Measurements from ENCODE around the gene TSPEAR.

The TSPEAR gene

DNA sequence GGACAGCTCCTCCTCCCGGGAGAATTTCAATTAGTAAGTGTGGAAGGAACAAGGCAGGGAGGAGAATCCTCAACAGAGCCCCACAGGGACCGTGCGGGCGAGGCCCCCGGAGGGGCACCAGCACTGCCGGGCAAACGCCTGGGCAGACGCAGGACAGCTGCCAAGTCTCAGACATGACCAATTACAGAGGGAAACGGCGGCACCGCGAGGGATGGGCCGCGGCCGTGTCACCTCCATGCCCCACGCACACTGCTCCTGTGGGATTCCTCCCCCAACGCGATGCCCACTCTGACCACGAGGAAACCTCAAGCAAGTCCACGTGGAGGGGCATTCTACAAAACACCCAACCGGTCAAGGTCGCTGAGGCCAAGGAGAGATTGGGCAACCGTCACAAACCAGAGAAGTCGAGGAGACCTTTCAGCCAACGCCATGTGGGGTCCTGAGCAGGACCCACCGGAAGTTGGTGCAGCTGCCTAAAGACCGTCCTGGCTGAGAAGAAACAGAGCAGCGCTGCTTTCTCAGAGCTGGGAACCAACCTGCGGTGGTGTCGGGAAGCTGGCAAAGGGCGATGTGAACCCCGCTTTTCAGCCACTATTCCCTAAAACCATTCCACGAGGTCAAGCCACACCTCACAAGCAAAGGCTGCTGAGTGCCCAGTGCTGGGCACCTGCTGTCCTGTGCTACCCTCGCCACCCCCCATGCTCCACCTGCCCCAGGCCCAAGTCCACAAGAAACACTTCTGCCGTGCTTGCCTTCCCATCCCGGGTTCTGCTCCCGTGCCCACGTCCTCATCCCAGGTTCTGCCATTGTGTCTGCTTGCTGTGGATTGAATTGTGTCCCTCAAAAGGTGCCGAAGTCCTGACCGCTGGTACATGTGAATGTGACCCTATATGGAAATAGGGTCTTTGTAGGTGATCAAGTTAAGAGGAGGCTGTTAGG lies 139.3 kb downstream of the TSPEAR start:
- CTCF ChIA-PET: no interaction called here

GRCh38 chr21:44571296-44571695 lies 140.1 kb downstream of the TSPEAR start:
- ChIA-PET CTCF (no interaction called here), POLR2A (ENCODE audit: low non-redundant PET) (no interaction called here)
- no peak overlapping the region for H3K27ac ChIP-seq

More for the DNA sequence above, 139.3 kb downstream of the TSPEAR start:
- TF ChIP-seq CTCF (conservative IDR thresholded peaks at IDR 0.05; ENCODE audit: low read depth): no peak
- POLR2A ChIA-PET (ENCODE audit: low non-redundant PET): interaction anchor here (0.6 kb wide), 1 partner anchor 32 kb away, joined by 3 read pairs; no protein-coding TSS in a partner anchor
- H3K27ac ChIP-seq: no peak overlapping the region
- DNase-seq (ENCODE audit: low spot score): no peak

DNA sequence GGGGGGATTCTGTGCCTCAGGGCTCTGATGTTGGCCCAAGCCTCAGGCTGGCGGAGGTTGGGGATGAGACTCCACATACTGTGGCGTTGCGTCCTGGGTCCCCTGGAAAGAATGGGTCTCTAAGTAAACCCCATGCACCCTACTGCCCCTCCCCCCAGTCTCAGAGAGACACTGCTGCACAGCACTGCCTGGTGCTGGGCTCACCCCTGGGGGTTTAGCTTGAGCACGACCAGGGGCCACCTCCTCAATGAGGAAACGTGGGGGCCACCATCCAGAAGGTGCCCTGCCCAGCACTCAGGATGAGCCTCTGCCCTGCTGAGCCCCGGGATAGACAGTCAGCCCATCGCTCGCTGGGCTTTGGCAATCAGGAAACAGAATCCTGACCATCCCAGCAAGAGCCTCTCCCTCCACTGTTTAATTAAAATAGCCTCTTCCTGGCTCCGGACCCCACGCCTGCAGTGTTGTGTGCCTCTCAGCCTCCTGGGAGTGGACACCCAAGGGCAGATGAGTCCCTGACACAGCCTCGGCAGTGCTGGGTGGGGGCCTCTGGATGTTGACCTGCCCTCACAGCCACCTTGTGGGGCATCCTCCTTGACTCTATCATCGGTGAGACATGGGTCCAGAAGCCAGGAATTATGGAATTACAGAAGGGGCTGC lies 141.4 kb downstream of the TSPEAR start:
- no peak overlapping the region for H3K27ac ChIP-seq
- no peak for TF ChIP-seq CTCF (conservative IDR thresholded peaks at IDR 0.05; ENCODE audit: low read depth)
- no peak for DNase-seq (ENCODE audit: low spot score)
- POLR2A ChIA-PET (ENCODE audit: low non-redundant PET): no interaction called here
- CTCF ChIA-PET: interaction anchor here (0.6 kb wide), 1 partner anchor 380 kb away, joined by 3 read pairs; no protein-coding TSS in a partner anchor

More at GRCh38 chr21:44571296-44571695, 140.1 kb downstream of the TSPEAR start:
- no peak for TF ChIP-seq CTCF (conservative IDR thresholded peaks at IDR 0.05; ENCODE audit: low read depth)
- DNase-seq (ENCODE audit: low spot score): no peak

DNA sequence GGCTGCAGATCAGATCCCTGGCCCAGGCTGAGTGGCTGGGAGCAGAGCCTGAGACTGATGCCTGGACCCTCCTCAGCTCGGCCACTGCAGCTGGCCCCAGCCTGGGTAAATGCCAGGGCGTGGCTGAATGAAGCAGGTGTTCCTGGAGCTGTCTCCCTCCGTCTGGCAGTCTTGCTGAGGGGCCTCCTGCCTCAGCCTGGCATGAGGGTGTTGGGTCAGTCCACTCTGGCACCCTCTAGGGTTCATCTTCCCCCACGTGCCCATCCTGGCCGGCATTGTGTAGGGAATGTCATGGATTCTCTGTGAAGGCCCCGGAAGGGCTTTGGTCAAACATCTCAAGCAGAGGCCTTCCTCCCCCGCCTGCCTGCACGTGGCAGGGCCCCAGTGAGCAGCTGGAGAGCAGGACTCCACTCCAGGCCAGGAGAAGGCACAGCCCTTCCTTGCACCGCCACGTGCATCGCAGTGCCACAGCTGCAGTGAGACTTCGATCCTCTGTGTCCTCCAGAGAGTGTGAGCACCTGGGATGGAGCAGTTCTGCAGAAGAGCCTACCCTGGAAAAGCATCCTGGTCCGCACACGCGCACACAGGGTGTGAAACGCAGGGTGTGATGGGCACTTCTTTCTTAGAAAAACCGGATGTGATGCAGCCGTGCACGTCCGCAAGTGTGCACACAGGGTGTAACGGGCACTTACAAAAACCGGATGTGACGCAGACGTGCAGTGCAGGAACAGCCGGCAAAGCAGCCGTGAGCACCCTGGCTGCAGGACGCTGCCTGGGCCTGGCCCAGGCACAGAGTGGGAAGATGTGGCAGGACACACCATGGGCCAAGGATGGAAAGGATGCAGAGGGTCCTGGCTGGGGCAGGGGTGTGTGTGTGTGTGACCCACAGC lies 142.5 kb downstream of the TSPEAR start:
- H3K27ac ChIP-seq: no peak overlapping the region
- no peak for DNase-seq (ENCODE audit: low spot score)
- ChIA-PET POLR2A (ENCODE audit: low non-redundant PET) (no interaction called here), CTCF (no interaction called here)
- no peak for TF ChIP-seq CTCF (conservative IDR thresholded peaks at IDR 0.05; ENCODE audit: low read depth)

DNA sequence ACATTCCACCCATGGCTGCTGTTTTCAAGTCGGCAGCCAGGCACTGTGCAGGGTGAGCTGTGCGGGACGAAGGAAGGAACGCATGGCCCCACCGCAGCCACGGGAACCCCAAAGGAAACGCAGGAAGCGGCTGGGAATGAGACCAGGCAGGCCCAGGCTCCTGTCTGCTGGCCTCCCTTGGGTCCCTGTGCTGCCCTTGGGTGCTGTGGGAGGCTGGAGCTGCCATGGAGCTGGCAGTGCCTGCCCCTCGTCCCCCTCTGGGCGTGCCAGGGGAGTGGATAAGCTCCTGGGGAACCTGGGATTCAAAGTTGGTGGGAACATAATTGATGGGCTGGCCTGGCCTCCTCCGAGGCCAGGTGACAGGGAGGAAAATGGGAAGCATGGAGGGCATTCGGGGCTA lies 143.1 kb downstream of the TSPEAR start:
- no peak for DNase-seq (ENCODE audit: low spot score)
- ChIA-PET POLR2A (ENCODE audit: low non-redundant PET) (no interaction called here), CTCF (no interaction called here)
- no peak overlapping the region for H3K27ac ChIP-seq
- TF ChIP-seq CTCF (conservative IDR thresholded peaks at IDR 0.05; ENCODE audit: low read depth): no peak
